WI38 (cell line): ENCODE measurements around the gene RPL14.

ENCODE experiments used
- H3K4me3 ChIP-seq: 2 replicates; pipeline ENCODE4 v1.5.1; 2011; ENCODE audit warnings: low read depth, mild to moderate bottlenecking, control low read depth, low read length
- TF ChIP-seq, protein P1 (sequence below): IDR thresholded peaks from 2 replicates; pipeline ENCODE4 v1.5.1; 2012; ENCODE audit warnings: low read depth, mild to moderate bottlenecking, control low read depth, low read length

RPL14 gene

DNA sequence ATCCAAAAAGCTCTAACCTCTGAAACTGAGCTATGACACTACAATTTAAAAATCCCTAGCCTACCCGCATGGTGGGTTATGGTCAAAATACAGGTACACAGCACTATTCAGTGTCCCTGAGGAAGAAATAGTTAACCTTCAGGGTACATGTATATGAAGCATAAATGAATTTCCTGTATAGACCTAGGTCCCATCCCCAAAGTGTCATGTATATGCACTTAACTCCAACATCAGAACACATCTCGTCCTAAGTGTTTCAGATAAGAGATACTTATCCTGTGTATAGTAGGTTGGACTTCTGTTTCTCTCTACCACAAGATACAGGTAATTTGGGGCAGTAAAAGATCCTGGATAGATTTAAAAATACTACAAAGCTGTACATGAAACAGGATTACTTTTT, 6.4 kb downstream of the RPL14 start:
- no peak overlapping the region for H3K4me3 ChIP-seq
- TF ChIP-seq, protein P1, sequence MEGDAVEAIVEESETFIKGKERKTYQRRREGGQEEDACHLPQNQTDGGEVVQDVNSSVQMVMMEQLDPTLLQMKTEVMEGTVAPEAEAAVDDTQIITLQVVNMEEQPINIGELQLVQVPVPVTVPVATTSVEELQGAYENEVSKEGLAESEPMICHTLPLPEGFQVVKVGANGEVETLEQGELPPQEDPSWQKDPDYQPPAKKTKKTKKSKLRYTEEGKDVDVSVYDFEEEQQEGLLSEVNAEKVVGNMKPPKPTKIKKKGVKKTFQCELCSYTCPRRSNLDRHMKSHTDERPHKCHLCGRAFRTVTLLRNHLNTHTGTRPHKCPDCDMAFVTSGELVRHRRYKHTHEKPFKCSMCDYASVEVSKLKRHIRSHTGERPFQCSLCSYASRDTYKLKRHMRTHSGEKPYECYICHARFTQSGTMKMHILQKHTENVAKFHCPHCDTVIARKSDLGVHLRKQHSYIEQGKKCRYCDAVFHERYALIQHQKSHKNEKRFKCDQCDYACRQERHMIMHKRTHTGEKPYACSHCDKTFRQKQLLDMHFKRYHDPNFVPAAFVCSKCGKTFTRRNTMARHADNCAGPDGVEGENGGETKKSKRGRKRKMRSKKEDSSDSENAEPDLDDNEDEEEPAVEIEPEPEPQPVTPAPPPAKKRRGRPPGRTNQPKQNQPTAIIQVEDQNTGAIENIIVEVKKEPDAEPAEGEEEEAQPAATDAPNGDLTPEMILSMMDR, result no peak

DNA sequence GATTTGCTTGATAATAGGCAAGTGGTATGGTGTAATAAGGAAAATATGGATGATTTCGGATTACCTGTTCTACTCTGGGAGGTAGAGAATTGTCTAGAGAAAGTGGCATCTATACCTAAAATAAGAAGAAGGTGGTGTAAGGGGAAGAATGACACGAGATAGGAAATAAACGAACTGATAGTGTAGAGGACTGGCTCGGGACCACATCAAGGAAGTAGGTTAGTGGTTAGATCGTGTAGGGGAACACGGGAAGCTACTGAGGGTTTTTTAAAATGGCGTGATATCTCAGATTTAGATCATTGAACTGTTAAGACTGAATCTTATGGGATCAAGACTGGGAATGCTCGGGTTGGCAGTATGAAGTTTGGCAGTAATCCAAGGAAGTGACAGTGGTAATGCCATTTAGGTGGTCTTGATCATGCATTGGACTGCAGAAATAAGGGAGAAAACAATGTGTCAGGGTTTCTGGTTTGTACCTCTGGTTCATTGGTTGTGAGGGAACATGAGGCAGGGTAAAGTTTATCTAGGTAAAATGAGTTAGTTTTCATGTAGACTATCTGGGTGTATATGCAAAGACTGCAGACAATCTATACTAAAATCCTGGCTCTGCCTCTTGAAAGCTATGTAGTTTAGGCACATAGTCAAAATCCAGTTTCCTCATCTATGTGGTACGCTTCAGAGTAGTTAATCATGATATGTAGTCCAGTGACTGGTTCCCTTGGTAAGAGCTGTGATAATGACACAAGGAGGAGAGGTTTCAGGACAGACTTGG, 7.4 kb downstream of the RPL14 start:
- TF ChIP-seq, protein P1, result no peak

DNA sequence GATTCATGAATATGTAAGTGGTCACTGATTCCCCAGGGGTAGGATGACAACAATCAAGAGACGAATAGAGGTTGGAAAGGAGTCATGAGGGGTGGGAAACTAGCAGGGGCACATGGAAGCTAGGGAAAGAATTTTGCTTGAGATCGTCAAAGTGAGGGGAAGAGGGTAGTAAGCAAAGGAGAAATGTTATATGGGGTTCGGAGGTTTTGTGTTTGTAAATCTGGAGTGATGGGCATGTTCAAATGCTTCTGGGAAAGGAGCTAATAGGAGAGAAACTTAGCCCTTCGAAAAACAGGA, 7.9 kb downstream of the RPL14 start:
- H3K4me3 ChIP-seq, result no peak overlapping the region
- TF ChIP-seq, protein P1, result no peak

More for the DNA sequence above, 7.4 kb downstream of the RPL14 start:
- H3K4me3 ChIP-seq, result no peak overlapping the region

DNA sequence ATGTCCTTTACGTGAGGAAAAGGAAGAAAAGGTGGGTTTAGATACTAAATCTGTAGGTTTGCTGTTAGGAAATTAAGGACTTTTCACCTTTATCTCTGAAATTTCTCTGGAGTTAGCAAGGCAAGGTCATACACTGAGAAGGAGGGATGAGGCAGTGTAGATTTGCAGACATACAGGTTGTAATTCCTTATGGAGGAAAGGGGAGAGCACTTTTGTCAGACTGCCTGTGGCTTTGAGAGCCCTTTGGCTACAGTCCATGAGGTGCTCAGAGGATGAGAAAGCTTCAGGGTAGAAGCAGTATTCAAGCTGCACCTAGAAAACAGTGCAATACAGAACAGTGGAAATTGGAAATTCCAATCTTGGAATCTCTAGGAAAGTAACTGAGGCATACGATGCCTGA, 8.3 kb downstream of the RPL14 start:
- no peak overlapping the region for H3K4me3 ChIP-seq
- TF ChIP-seq, protein P1, result no peak

DNA sequence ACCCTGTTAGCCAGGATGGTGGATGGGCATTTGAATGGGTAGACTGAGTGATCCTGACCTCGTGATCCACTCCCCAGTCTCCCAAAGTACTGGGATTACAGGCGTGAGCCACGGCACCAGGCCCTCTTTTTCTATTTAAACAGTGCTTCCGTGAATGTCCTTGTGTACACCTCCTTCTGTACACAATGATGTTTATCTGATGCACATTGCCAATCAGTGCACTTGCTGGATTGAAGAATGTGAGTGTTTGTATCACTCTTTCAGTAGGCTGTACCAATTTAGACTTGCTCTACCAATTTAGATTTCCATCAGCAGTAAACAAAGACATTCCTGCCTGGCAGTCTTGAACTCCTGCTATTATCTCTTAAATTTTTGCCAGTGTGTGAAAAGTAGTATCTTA, 10.9 kb downstream of the RPL14 start:
- TF ChIP-seq, protein P1, result no peak
- no peak overlapping the region for H3K4me3 ChIP-seq

DNA sequence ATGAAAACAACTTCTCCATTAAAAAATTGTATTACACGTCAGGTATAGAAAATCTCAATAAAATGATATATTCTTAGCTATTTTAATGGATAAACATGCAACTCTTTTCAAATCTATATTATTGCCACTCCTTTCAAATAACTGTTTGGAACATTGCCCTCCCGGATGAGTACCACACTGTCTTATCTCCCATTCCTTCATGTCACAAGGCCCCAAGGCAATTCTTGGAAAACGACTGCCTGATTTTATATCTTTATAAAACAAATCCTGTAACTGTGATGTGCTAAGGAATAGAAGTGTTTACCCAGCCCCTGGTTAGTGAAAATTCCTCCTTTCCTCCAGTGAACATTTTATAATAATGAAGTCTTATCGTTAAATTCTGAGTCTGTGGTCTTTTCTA, 13.6 kb downstream of the RPL14 start:
- TF ChIP-seq, protein P1, result no peak
- no peak overlapping the region for H3K4me3 ChIP-seq

DNA sequence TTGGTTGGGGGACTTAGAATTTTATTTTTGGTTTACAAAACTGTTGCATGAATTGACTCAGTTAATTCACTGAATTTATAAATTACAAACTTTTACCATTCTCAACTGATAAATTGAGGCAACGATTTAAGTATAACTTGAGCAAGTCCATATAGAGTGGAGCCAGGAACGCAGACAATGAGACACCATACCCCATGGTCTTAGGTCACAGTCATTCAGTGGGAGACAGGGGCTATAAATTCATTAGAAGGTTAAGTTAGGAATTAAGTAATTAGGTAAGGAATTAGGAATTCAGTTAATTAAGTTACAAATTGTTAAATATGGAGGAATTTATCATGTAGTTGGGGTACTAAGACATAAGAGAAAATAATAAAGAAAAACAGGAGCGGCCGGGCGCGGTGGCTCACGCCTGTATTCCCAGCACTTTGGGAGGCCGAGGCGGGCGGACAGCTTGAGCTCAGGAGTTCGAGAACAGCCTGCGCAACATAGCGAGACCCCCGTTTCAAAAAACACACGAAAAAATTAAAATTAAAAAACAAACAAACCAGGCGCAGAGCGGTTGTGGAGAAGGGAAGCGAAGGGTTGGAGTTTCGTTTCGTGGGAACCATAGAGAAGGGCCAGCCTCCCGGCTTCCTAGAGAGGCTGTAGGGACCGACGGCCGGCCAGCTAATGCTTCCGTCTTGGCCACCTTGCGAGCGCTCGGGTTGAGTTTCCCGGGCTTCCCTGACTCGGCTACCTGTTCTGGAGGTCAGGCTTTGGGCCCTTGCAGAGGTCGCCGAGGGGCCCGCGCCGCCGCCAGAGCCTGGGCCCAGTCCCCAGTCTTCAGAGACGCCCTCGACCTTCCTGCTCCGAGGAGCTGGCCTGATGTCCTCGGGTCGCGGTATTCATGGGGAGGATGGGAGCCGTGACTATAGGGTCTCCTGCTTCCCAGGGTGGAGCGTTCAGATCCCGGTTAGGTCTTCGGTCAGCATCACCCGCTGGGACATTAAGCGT, 19.6 kb downstream of the RPL14 start, which contains the start of gene ZNF619:
Gene ZNF619 (plus strand): TSS at position 645 of the 993 bp plus-strand sequence. CDS start 858 bp downstream, outside the sequence.
- TF ChIP-seq, protein P1, result no peak

More for the DNA sequence above, 19.6 kb downstream of the RPL14 start, which contains the start of gene ZNF619:
- H3K4me3 ChIP-seq, result peak within 1 kb of the TSS; percentile 69
